Jurkat, Clone E6-1 (cell line): ENCODE measurements around the gene CTLA4.
"Not testable (repeated sequence)": the region's sequence is repeated elsewhere in the genome, so short reads cannot be mapped to it uniquely, and the experiment has no call there.

ENCODE experiments used
- DNase-seq: peaks from one replicate; pipeline ENCODE4 v3.0.0-alpha.2; 2011; ENCODE audit warnings: low read depth, low spot score
- H3K4me3 ChIP-seq: 2 replicates; pipeline ENCODE4 v1.5.1; 2011; ENCODE audit warnings: mild to moderate bottlenecking, low read length, control low read depth, moderate library complexity

CTLA4 gene

DNA sequence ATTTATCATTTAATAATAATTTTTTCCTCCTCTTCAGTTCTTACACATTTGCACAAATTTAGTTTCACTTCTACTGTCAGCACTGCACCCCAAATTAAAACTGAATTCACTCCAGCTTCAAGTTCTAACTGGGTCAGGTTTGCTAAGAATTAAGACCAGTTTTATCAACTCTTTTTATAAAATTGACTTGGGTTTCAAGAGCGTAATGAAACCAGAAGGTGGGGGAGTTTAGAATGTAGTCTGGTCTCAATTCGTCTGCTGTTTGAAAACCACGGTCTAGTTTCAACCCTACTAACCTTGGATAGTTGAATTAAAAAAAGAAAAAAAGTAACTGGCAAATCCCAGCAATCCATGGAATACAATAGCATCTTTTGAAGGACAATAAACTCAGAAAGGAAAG lies 14.3 kb upstream of the CTLA4 start:
- no peak overlapping the region for H3K4me3 ChIP-seq
- no peak for DNase-seq

DNA sequence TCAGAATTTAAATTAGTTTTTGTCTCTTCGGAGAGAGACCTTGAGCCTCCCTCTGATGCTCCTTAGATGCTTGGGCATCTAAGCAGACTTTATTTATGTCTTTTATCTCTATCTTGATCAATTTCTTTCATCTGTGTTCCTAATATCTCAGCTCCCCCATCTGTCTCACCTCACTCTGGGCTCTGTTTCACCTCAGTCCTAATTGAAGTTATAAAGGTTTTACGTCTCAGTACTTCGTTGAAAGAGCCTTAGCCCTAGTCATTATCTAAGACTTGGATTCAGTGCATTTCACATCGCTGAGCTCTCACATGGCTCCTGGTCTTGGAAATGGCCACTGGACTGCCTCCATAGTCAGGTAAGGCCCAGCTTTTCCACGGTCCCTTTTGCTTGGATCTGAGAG lies 13.8 kb upstream of the CTLA4 start:
- no peak for DNase-seq
- no peak overlapping the region for H3K4me3 ChIP-seq

DNA sequence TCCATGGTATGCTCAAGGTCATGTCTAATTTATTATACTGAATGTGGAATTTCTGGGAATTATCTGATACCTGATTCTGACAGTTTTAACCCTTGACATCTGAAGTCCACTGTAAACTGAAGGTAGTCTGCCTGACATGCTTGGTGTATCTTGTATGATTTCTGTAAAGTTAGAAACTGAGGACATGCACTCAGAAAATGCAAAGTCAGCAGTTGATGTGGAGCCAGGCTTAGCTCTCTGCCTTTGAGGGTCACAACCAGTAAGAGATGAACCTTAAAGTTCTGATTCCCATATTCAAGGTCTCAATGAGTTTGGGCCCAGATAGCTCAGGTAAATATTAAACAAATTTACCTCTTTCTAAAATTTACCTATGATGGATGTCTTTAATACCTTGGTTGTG lies 12.3 kb upstream of the CTLA4 start:
- DNase-seq = no peak
- H3K4me3 ChIP-seq = no peak overlapping the region

DNA sequence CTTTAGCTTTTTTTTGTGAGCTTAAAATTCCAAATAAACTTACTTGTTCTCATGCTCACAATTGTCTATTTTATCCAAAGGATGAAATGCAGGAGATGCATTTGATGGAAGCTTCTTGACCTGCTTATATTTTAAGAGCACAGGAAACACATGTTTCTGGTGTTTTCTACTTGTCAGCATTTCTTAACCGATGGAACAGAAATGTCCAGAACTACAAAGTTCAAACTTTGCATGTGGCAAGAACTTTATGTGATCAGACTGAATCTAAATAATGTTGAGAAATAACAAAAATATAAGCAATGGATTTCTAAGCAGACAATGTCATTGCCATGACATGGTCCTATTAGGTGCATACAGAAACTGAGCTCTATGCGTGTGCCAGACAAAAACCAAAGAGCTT lies 9.9 kb upstream of the CTLA4 start:
- no peak overlapping the region for H3K4me3 ChIP-seq
- no peak for DNase-seq

DNA sequence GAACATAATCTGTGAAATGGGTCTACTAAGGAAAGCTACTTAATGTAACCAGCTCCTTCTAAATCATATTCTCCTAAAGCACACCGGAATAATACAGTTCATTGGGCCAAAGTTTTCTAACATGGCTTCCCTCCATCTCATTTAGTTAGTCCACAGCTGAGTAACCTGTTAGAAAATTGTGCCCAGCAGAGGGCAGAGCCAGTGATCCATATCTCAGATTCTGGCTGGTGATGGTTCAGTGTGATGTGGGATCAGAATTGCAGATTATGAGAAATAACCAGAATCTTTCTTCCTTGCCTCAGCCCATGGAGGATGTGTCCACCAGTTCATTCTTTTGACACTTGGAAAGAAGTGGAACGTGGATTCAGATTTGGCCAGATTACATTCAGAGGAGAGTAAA lies 9.4 kb upstream of the CTLA4 start:
- H3K4me3 ChIP-seq = no peak overlapping the region
- no peak for DNase-seq

DNA sequence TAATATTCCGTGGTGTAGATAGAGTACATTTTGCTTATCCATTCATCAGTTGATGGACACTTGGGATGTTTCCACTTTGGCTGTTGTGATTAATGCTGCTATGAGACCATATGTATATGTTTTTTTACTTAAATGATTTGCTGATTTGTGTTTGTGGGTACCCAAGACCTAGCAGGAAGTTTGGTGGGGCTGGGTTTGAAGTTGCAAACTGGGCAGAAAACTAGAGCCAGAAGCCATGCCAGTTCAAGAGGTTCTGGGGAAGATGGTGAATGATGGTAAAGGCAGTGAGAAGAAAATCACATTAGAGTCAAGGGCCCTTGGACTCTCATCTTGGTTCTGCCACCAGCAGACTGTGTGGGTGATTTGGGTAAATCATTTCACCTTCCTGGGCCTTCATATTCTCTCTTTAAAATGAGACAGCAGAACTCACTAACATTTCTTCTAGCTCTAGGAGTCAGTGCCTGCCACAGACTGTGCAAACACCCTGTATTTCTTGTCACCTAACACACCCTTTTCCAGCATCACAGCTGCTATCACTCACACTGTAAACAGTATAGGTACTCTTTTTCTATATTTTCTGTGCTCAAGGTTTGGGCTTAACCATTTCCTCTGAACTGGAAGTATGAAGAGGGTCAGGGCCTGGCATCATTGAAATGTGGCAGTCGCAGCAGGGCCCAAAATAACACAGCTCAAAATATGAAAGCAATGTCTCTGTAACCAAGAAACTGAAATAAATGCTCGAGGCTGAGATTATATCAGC lies 8.4 kb upstream of the CTLA4 start:
- DNase-seq = no peak
- no peak overlapping the region for H3K4me3 ChIP-seq

DNA sequence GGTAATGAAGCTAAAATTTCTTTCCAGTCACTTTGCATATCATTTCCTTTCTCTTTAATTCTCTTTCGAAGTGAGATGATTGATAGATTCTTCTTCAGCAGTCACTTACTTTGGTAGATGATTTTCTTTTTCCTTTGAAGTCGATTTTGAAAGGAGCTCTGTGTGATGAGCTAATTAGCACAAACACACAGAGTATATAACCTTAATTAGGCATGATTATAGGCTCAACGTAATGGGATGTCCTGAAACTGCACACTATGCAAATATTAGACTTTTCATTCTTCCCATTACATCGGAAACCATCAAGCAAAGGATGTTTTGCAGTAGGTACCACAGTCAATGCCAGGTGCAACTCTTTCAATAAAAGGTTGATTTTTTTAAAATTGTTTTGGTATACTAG lies 6.4 kb upstream of the CTLA4 start:
- H3K4me3 ChIP-seq = no peak overlapping the region
- DNase-seq = no peak

DNA sequence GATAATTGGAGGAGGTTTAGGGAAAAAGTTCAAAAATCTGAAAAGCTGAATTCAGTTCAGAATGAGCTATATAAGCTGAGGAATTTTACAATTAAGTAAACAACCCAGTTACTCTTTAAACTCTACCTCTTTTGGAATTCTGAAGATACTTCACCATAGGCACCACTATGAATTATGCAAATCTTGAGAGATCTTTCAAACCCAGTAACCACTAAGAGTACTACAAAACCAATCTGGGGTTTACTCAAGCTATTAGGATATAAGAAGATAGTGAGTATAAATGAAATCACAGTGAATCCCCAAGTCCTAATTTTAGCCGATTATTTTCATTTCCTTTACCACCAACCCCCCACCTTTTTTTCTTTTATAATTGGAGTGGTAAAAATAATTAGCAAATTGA lies 6.0 kb upstream of the CTLA4 start:
- DNase-seq = no peak
- no peak overlapping the region for H3K4me3 ChIP-seq

DNA sequence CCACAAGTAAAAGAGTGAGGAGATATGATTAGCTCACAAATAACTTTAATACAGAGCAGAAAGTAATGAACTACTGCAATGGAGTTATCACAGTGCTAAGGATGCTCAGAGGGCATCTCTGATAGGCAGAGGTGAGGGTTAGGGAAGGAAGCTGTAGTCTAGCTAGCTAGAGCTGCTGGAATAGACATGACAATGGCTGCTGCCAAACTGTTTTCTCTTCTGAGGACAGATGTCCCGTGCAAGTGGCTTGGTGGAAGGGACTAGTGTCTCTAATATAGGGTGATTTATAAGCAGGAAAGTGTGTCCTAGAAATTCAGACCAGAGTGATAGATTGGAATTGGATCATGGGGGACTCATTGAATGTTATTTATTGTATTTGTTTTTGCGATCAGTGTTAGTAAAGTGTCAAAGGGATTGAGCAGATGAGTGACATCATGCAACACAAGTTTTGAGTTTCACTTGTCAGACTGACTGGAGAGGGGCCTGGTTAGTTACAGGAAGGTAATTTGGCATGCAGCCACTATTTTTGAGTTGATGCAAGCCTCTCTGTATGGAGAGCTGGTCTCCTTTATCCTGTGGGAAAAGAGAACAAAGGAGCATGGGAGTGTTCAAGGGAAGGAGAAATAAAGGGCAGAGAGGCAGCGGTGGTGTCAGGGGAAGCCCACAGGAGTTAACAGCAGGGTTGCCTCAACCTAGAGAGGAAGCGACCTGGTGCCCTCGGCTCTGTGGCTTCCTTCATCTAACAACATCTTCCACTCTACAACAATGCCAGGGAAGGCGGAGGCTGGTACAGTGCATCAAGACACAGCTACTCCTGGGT lies 1.9 kb downstream of the CTLA4 start:
- DNase-seq = peak; percentile 17
- no peak overlapping the region for H3K4me3 ChIP-seq

DNA sequence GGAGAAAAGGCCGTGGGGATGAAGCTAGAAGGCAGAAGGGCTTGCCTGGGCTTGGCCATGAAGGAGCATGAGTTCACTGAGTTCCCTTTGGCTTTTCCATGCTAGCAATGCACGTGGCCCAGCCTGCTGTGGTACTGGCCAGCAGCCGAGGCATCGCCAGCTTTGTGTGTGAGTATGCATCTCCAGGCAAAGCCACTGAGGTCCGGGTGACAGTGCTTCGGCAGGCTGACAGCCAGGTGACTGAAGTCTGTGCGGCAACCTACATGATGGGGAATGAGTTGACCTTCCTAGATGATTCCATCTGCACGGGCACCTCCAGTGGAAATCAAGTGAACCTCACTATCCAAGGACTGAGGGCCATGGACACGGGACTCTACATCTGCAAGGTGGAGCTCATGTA lies 2.9 kb downstream of the CTLA4 start:
- DNase-seq = no peak
- H3K4me3 ChIP-seq = no peak overlapping the region

DNA sequence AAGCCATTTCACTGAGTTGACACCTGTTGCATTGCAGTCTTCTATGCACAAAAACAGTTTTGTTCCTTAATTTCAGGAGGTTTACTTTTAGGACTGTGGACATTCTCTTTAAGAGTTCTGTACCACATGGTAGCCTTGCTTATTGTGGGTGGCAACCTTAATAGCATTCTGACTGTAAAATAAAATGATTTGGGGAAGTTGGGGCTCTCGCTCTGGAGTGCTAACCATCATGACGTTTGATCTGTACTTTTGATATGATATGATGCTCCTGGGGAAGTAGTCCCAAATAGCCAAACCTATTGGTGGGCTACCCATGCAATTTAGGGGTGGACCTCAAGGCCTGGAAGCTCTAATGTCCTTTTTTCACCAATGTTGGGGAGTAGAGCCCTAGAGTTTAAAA lies 3.4 kb downstream of the CTLA4 start:
- H3K4me3 ChIP-seq = no peak overlapping the region
- DNase-seq = no peak

DNA sequence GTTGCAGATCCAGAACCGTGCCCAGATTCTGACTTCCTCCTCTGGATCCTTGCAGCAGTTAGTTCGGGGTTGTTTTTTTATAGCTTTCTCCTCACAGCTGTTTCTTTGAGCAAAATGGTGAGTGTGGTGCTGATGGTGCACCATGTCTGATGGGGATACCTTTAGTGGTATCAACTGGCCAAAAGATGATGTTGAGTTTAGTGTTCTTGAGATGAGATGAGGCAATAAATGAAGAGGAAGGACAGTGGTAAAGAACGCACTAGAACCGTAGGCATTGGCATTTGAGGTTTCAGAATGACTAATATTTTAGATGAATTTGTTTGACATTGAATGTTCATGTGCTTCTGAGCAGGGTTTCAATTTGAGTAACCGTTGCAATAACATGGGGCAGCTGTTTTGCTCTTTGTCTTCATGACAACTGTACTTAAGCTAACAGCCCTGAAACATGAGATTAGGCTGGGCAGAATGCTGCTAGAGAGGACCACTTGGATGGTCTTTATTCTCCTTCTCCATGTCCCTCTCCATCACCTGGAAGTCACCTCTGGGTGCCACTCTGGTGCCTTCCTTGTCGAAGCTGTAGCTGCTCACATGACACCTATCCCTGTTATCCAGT lies 3.9 kb downstream of the CTLA4 start:
- no peak overlapping the region for H3K4me3 ChIP-seq
- no peak for DNase-seq

DNA sequence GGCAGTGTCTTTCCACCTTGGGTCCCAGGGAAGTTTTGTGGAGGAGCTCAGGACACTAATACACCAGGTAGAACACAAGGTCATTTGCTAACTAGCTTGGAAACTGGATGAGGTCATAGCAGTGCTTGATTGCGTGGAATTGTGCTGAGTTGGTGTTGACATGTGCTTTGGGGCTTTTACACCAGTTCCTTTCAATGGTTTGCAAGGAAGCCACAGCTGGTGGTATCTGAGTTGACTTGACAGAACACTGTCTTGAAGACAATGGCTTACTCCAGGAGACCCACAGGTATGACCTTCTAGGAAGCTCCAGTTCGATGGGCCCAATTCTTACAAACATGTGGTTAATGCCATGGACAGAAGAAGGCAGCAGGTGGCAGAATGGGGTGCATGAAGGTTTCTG lies 5.9 kb downstream of the CTLA4 start:
- no peak overlapping the region for H3K4me3 ChIP-seq
- no peak for DNase-seq

DNA sequence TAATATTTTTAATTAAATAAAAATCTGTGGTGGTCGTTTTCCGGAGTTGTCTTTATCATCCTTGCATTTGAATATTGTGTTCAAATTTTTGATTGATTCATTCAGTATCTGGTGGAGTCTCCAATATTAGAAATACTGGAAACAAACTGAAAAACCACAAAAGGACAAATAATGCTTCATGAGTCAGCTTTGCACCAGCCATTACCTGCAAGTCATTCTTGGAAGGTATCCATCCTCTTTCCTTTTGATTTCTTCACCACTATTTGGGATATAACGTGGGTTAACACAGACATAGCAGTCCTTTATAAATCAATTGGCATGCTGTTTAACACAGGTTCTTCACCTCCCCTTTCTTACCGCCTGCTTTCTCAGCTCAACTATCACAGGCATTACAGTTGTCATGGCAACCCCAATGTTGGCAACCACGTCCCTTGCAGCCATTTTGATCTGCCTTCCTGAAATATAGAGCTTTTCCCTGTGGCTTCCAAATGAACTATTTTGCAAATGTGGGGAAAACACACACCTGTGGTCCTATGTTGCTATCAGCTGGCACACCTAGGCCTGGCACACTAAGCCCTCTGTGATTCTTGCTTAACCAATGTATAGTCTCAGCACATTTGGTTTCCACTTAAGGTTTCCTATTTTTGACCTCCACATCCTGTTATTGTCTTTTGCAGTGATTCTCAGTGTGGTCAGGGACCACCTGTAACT lies 6.5 kb downstream of the CTLA4 start:
- H3K4me3 ChIP-seq = no peak overlapping the region
- no peak for DNase-seq

DNA sequence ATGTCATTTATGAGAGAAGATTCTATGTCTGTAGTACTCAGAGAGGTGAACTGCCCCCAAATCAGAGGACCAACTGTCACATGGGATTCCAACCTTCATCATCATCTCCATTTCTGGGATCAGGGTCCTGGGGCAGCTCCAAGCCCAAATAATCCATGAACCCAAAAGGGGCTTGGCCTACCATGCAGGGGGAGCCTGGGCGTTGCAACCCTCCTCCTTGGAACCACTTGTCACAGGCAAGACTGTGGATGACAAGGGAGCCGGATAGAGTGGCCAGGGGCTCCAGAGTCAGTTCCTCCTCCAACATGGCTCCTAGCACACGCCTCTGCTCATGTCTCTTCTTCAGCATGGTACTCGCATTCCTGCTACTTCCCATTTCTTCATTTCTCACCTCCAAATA lies 7.9 kb downstream of the CTLA4 start:
- DNase-seq = no peak
- no peak overlapping the region for H3K4me3 ChIP-seq

DNA sequence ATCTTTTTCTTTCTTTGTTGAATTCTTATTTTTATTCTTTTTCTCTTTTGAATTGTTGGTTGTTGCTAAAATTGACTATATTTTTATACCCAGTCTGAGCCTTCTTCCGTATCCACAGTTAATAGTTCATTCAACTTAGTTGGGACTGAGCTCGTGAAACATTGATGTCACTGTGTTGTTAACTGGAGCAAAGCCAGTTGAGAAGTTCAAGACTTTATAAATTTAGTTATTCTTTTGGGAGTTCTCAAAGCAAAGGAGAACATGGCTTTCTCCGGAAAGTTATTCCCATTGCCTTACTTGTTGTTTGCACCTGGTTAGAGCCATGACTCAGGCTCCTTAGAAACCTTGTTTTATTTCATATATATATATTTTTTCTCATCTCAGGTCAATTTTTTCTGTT lies 8.8 kb downstream of the CTLA4 start:
- no peak for DNase-seq
- no peak overlapping the region for H3K4me3 ChIP-seq

DNA sequence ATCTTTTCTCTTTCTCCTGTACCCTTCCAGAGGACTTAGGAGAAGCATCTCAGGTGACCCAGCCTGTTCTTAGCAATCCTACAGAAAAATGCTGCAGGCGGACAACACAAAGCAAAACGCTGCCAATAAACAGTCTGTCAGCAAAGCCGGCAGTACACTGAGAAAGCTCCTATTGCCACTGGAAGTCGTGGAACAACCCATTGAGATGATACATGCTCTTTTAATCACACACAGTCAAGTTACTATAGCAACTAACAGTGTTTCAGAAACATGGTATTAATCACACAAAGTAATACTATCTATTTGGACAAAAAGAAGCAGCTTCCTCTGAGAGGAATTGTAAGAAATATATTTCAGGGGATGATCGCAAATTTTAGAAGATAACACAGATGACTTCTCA lies 10.5 kb downstream of the CTLA4 start:
- no peak overlapping the region for H3K4me3 ChIP-seq
- no peak for DNase-seq

DNA sequence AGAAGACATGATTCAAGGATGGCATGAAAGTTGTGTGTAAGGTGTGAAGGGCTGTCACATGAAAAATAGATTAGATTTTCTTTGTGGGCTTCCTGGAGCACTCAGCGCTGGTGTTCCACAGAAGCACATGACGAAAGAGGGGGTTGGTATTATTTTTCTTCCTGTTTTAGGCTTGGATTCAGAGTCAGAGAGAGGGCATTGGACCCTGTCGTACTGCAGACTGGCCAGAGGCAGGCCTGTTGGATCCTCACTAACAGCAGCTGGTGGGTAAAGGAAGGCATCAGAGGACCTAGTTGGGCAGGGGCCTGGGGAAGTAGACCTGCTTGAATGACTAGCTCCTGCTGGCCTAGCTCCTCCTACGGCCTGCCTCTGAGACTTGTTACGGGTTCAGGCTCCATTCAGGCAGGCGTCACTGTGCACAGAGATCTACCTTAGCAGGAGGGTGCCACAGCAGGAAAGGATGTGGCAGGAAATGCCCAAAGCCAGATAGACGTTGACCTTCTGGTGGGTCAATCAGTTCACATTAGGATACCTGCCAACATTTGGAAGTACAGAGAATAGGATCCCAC lies 13.1 kb downstream of the CTLA4 start:
- no peak overlapping the region for H3K4me3 ChIP-seq
- no peak for DNase-seq

DNA sequence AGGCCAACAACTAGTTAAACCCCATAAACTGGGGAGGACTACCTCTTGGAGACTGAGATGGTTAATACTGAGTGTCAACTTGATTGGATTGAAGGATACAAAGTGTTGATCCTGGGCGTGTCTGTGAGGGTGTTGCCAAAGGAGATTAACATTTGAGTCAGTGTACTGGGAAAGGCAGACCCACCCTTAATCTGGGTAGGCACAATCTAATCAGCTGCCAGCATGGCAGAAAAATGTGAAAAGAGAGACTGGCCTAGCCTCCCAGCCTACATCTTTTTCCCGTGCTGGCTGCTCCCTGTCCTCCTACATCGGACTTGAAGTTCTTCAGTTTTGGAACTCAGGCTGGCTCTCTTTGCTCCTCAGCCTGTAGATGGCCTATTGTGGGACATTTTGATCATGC lies 13.6 kb downstream of the CTLA4 start:
- DNase-seq, H3K4me3 ChIP-seq: not testable (repeated sequence)

DNA sequence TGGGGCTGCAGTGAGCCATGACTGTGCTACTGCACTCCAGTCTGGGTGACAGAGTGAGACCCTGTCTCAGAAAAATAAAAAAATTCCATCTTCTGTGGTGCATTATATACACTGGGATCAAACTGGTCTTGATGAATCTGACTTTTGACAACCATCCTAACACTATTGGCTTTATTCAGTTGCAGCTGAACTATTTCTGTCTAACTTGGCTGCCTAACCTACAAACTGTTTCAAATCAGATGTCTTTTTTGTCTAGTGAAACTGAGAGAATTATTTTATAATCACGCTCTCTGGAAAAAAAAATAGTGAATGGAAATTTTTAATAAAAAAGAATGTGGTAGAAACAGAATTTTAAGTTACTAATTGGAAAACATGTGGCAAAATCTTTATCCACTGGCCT lies 15.0 kb downstream of the CTLA4 start:
- DNase-seq = no peak
- H3K4me3 ChIP-seq = no peak overlapping the region
